Smooth muscle cell (in vitro differentiated cells): ENCODE measurements around the gene NCOA6. TPM values are rescaled to one million over a fixed set of nuclear protein-coding genes. Genes with fewer than 3 reads are reported as not detected.
"Not testable (repeated sequence)": the region's sequence is repeated elsewhere in the genome, so short reads cannot be mapped to it uniquely, and the experiment has no call there.

ENCODE experiments used
- DNase-seq: peaks from one replicate; lab custom pipeline; 2025; ENCODE audit not compliant: unreplicated experiment; lab: John Stamatoyannopoulos, UW
- H2AFZ ChIP-seq: fragments of 200-600 bp; sonication (generic); 2 replicates; pipeline ENCODE4 v1.6.0; 2016; ENCODE audit warnings: antibody characterized with exemption, low read depth, mild to moderate bottlenecking
- H3F3A ChIP-seq: fragments of 200-600 bp; sonication (generic); 2 replicates; pipeline ENCODE4 v1.6.0; 2017; ENCODE audit warnings: antibody characterized with exemption, low read depth
- H3K27ac ChIP-seq: fragments of 200-600 bp; sonication (generic); 2 replicates; pipeline ENCODE4 v1.5.1; 2016; ENCODE audit warnings: low read depth, mild to moderate bottlenecking
- H3K27me3 ChIP-seq: fragments of 200-600 bp; sonication (generic); 2 replicates; pipeline ENCODE4 v1.6.1; 2016; ENCODE audit warnings: low read depth, mild to moderate bottlenecking
- H3K36me3 ChIP-seq: fragments of 200-600 bp; sonication (generic); 2 replicates; pipeline ENCODE4 v1.5.1; 2016; ENCODE audit warnings: low read depth
- H3K4me1 ChIP-seq: fragments of 200-600 bp; sonication (generic); 2 replicates; pipeline ENCODE4 v1.5.1; 2016; ENCODE audit warnings: low read depth
- H3K4me2 ChIP-seq: fragments of 200-600 bp; sonication (generic); 2 replicates; pipeline ENCODE4 v1.6.0; 2016; ENCODE audit warnings: mild to moderate bottlenecking
- H3K4me3 ChIP-seq: fragments of 200-600 bp; sonication (generic); 2 replicates; pipeline ENCODE4 v1.5.1; 2016; ENCODE audit warnings: mild to moderate bottlenecking
- H3K79me2 ChIP-seq: fragments of 200-600 bp; sonication (generic); 2 replicates; pipeline ENCODE4 v1.6.0; 2016; ENCODE audit warnings: low read depth, mild to moderate bottlenecking
- H3K9ac ChIP-seq: fragments of 200-600 bp; sonication (generic); 2 replicates; pipeline ENCODE4 v1.6.0; 2016; ENCODE audit warnings: low read depth
- H3K9me3 ChIP-seq: fragments of 200-600 bp; sonication (generic); replicated peaks from 2 replicates; pipeline ENCODE4 v1.5.1; 2016; ENCODE audit warnings: low read depth
- H4K20me1 ChIP-seq: fragments of 200-600 bp; sonication (generic); 2 replicates; pipeline ENCODE4 v1.6.0; 2016; ENCODE audit warnings: low read depth
- WGBS: methylation state at CpG from one replicate; pipeline ENCODE4 v1.1.7; 2016; ENCODE audit warnings: low lambda C conversion rate; 5-methylcytosine and 5-hydroxymethylcytosine counted together
- polyA plus RNA-seq: library from polyadenylated mRNA; unstranded; fragments of >200 nt; fragmentation: Nextera tagmentation; extraction: Ambion mirVana; gene quantifications from 2 replicates; pipeline ENCODE4 v1.2.1, GENCODE V29; 2016
- total RNA-seq: library from RNA; depleted of rRNA; stranded (reverse); fragments of >200 nt; gene quantifications from 2 replicates; pipeline ENCODE4 v1.2.3, GENCODE V29; 2014
- TF ChIP-seq, protein P1 (sequence below): fragments of 200-600 bp; sonication (generic); IDR thresholded peaks from 2 replicates; pipeline ENCODE4 v1.5.1; 2017; ENCODE audit warnings: borderline replicate concordance, mild to moderate bottlenecking, antibody characterized with exemption; ENCODE audit not compliant: insufficient read depth, poor library complexity, severe bottlenecking

The NCOA6 gene
- total and polyA plus RNA-seq, 2 experiments from 2014 or later, result 15.6 to 19.0 TPM

DNA sequence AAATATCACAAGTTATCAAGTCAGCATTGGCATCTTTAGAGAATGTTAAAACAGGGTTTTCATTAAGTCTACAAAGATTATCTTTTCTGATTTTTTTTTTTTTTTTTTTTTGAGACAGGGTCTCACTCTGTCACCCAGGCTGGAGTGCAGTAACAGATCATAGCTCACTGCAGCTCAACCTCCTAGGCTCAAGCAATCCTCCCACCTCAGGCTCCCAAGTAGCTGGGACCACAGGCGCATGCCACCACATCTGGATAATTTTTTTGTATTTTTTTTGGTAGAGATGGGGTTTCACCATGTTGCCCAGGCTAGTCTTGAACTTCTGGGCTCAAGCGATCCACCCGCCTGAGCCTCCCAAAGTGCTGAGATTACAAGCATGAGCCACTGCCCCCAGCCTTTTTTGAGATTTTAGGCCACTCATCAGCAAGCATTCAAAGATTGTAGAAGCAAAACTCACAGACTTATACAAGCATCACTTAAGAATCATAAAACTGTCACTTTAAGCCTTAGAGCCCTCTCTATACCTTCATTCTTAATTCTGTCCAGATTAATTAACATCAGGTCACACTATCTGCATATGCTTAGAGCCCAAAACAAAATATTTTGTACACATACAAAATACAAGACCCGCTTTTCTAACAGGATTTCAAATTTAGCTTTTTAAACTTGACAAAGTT lies 32.6 kb downstream of the NCOA6 start:
- Histone ChIP-seq H3K9me3 (no peaks in the 10 kb centered on the region), H4K20me1 (peaks cover 96% of the 10 kb centered on the region), H2AFZ (no peak overlapping the region), H3K4me3 (no peak overlapping the region), H3K36me3 (no peaks in the 10 kb centered on the region), H3K9ac (no peak overlapping the region), H3K4me2 (no peak overlapping the region), H3K4me1 (peaks cover 11% of the 10 kb centered on the region), H3K27me3 (no peaks in the 10 kb centered on the region), H3K27ac (peak overlapping the region; percentile 65), H3K79me2 (peaks cover 69% of the 10 kb centered on the region), H3F3A (no peaks in the 10 kb centered on the region)
- TF ChIP-seq, protein P1, sequence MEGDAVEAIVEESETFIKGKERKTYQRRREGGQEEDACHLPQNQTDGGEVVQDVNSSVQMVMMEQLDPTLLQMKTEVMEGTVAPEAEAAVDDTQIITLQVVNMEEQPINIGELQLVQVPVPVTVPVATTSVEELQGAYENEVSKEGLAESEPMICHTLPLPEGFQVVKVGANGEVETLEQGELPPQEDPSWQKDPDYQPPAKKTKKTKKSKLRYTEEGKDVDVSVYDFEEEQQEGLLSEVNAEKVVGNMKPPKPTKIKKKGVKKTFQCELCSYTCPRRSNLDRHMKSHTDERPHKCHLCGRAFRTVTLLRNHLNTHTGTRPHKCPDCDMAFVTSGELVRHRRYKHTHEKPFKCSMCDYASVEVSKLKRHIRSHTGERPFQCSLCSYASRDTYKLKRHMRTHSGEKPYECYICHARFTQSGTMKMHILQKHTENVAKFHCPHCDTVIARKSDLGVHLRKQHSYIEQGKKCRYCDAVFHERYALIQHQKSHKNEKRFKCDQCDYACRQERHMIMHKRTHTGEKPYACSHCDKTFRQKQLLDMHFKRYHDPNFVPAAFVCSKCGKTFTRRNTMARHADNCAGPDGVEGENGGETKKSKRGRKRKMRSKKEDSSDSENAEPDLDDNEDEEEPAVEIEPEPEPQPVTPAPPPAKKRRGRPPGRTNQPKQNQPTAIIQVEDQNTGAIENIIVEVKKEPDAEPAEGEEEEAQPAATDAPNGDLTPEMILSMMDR, result no peak
- no peak for DNase-seq
- 93% methylated on average over 4 of the region's 4 CpGs for WGBS

DNA sequence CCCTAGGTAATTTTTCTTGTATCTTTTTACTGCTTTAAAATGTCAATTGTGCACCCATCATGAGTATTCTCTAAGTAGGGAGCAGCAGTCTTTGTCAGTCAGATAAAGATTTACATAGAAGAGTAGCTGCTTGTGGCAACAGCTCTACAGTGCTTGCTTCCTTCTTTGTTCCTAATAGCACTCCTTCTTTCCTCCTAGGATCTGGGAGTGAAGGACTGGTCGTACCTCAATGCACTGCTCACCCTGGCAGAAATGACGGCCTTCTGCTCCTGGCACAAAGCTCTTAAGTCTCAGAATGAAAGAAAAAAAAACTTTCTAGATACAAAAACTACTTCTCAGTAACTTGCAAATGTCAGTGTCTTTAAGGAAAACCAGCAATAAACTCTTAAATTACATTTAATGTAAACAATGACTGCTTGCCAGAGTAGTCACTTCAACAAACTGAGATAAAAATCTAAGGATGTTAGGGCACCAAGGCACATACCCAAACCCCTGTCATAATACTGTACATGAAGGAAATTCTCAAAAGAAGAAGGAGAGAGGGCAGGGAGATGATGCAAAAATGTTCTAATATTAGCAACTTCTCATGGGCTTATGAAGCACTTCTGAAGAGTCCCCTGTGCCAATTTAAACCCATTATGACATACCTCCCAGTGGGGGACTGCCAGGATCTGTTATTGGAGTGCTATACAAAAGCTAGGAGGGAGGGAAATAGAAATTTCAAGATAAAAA lies 34.0 kb downstream of the NCOA6 start:
- Histone ChIP-seq H3K27ac (peak overlapping the region; percentile 65), H3K27me3 (no peaks in the 10 kb centered on the region), H3K9ac (no peak overlapping the region), H3K4me2 (peak overlapping the region; percentile 26), H3K36me3 (no peaks in the 10 kb centered on the region), H3K79me2 (peaks cover 57% of the 10 kb centered on the region), H3K9me3 (no peaks in the 10 kb centered on the region), H3K4me1 (peaks cover 11% of the 10 kb centered on the region), H3F3A (no peaks in the 10 kb centered on the region), H2AFZ (no peak overlapping the region), H3K4me3 (no peak overlapping the region), H4K20me1 (peaks cover 94% of the 10 kb centered on the region)
- TF ChIP-seq, protein P1, result no peak
- no peak for DNase-seq
- WGBS, result 27% methylated on average over 2 of the region's 2 CpGs

DNA sequence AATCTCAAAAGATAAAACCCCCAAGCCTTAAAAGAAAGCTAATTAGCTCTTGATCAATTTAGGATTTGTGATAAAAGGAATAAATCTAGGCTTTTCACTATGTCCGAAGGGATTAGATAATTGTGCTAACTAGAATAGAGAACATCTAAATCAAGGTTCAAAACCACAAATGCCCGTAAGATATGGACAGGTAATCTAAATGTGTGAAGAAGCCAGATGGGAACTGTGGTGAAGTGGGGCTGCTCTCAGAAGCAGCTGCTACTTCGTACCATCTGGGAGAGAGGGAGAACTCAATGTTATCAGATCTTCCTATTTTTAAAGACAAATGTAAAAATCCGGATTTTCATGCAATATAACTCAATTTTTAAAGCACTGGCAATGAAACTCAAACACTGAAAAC lies 44.2 kb downstream of the NCOA6 start:
- Histone ChIP-seq H3K4me3 (no peak overlapping the region), H3K9ac (no peak overlapping the region), H3K36me3 (peaks cover 6% of the 10 kb centered on the region), H3K27ac (no peak overlapping the region), H3K4me1 (no peaks in the 10 kb centered on the region), H3K9me3 (no peaks in the 10 kb centered on the region), H4K20me1 (peaks cover 60% of the 10 kb centered on the region), H3K27me3 (no peaks in the 10 kb centered on the region), H3K4me2 (no peak overlapping the region), H2AFZ (no peak overlapping the region), H3K79me2 (peaks cover 4% of the 10 kb centered on the region), H3F3A (no peaks in the 10 kb centered on the region)
- TF ChIP-seq, protein P1, result no peak
- DNase-seq, result no peak
- WGBS, result 92% methylated on average over 4 of the region's 4 CpGs

DNA sequence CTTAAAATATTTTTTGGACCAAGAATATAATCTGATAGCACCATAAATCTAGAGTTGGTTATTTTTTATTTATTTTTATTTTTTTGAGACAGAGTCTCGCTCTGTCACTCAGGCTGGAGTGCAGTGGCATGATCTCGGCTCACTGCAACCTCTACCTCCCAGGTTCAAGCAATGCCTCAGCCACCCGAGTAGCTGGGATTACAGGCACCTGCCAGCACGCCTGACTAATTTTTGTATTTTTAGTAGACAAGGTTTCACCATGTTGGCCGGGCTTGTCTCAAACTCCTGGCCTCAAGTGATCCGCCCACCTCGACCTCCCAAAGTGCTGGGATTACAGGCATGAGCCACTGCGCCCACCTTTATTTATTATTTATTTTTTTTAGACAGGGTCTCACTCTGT lies 45.2 kb downstream of the NCOA6 start:
- not testable (repeated sequence) for H3K27ac ChIP-seq

More for the DNA sequence above, 45.2 kb downstream of the NCOA6 start:
- DNase-seq, H2AFZ ChIP-seq, H3K9ac ChIP-seq, H3K79me2 ChIP-seq, H3F3A ChIP-seq, H3K4me1 ChIP-seq, H3K4me2 ChIP-seq, H3K27me3 ChIP-seq, H3K4me3 ChIP-seq, H3K9me3 ChIP-seq: not testable (repeated sequence)
- Histone ChIP-seq H4K20me1 (peaks cover 53% of the 10 kb centered on the region), H3K36me3 (peaks cover 12% of the 10 kb centered on the region)
- WGBS, result 93% methylated on average over 8 of the region's 8 CpGs
